ENCODE data around the gene SERPINA5.
A peak's percentile ranks its signal among the peaks of the same experiment; 100 is the strongest.
"Not testable (repeated sequence)": the region's sequence is repeated elsewhere in the genome, so short reads cannot be mapped to it uniquely, and the experiment has no call there.

Gene SERPINA5

DNA sequence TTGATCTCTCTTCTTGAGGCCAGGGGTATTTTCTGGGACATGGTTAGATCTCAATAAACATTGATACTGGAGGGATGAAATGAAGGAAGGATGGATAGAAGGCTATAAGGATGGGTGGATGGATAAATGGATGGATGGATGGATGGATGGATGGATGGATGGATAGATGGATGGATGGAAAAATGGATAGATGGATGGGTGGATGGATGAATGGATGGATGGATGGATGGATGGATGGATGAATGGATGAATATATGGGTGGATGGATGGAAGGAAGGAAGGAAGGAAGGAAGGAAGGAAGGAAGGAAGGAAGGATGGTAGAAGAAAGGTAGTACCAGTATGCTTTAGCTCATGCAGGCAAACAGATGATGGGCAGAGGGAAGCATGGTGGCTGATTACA lies 3.8 kb upstream of the SERPINA5 start:
- DNase-seq: not testable (repeated sequence)

DNA sequence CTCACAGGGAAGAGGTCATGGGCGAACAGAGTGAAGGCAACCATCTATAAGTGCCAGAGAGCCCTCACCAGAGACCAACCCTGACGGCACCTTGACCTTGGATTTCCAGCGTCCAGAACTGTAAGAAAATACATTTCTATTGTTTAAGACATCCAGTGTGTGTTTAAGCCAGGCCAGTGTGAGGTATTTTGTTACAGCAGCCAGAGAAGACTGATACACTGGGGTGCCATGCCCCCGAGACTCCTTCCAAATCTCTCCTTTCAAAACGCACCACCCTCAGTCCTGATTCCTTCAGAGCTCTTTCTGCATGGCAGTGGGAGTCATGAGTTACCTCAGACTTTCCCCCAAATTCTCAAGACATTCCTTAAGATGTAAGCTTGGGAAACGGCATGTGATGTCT lies 2.5 kb upstream of the SERPINA5 start:
- no peak for DNase-seq

DNA sequence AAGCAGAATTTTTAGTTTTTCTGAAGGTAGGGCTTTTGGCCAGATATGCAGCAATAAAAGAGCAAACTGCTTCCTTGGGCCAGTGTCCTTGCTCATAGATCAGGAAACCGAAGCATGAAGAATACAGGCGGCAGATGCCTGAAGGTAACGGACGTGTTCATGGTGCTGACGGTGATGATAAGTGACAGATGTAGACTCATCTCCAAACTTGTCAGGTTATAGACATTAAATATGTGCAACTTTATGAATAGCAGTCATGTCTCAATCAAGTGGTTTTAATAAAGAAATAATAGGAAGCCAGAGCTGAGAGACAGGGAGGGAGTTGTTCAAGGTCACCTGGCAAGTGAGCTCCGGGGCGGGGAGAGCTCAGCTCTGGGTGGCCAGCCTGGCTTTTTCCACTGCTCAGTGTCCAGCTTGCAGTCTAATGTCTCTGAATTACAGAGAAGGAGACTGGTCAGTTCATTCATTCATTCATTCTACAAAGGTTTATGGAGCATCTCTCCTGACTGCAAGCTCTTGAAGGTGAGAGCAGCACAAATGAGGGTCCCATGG lies 1.0 kb downstream of the SERPINA5 start:
- DNase-seq: no peak

DNA sequence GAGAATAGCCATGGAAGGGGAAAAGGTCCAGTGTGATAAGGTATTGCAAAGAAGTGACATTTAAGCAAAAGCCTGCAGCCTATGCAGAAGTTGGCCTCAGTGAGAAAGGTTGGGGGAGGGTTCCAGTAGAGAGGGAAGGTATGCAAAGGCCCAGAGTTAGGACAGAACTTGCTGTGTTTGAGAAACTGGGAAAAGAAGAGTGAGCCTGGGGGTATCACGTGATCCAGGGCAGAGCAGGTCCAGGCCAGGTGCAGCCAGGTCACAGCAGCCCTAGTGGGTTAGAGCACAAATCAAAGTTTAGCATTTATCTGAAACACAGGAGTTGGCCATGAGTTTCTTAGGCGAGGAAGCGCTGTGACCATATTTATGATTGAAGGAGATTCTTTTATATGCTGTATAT lies 1.6 kb downstream of the SERPINA5 start:
- DNase-seq: no peak

- DNase-seq: no peak
These were observed 2.3 kb downstream of the SERPINA5 start for GRCh38 chr14:94583557-94583956.

DNA sequence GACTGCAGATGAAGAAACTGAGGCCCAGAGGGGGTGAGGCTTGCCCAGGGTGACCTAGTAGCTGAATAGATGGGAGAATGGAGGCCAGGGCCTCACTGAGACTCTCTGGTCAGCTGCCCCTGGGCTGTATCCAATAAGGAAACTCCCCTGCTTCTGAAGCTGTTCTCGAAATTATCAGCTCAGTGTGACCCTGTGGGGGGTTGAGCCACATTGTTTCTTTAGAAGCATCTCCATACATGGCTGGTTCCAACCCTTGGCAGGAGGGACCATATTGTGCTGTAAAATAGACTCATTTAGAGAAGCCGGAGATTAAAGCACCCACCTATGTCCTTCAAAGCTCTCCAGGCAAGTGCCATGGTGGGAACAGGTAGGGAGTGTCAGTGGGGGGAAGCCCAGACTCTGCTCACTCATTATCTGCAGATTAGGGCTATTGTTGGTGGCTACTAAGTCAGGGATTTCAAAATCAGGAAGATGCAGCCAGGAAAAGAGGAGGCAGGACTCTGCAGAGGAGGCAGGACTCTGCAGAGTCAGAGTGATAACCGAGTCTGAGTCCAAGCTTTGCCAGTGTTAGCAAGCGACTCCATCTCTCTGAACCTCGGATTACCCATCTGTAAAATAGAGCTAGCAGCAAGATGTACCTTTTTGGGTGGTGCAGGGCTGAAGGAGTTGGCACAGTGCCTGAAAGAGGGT lies 3.5 kb downstream of the SERPINA5 start:
- DNase-seq: no peak

- no peak for DNase-seq
These were observed 5.4 kb downstream of the SERPINA5 start for GRCh38 chr14:94586635-94587034.

DNA sequence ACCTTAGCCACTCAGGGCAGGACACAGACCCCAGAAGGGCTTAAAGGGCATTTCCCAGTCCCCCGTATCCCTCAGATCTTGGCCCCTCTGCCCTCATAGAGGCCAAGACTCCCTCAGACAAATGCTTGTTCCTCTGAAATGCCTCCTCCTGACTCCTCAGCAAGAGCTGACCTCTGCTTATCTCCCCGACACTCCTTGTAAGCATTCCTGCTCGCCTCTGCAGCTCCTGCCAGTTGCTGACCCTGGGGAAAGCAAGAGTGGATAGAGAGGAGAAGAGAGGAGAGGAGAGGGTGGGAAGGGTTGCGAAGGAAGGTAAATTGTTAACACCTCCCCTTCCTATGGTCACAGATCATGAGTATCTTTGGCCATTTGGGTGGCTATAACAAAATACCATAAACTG lies 7.1 kb downstream of the SERPINA5 start:
- DNase-seq: no peak

- no peak for DNase-seq
These were observed 9.8 kb downstream of the SERPINA5 start for GRCh38 chr14:94591073-94591472.

GRCh38 chr14:94591871-94592270 lies 10.6 kb downstream of the SERPINA5 start:
- DNase-seq: no peak

- no peak for DNase-seq
These were observed 11.2 kb downstream of the SERPINA5 start for GRCh38 chr14:94592457-94592856.

DNA sequence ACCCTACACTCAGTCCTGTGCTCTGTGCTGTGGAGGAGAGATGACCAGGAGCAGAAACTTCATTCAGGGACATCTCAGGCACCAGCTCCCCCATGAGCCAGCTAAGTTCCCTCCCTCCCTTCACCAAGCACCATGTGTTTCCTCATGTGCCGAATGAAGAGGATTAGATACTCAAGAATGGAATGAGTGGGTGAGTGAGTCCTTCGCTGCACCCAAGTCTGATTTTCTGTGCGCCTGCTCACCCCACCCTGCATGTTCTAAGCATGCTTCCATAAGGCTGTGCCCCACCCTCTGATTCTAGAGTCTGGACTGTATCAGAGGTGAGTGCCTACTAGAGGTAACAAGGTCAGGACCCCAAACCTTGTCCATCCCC lies 12.1 kb downstream of the SERPINA5 start:
- DNase-seq: no peak

GRCh38 chr14:94593749-94594431 lies 12.7 kb downstream of the SERPINA5 start:
- no peak for DNase-seq

GRCh38 chr14:94594441-94594840 lies 13.2 kb downstream of the SERPINA5 start:
- no peak for DNase-seq

DNA sequence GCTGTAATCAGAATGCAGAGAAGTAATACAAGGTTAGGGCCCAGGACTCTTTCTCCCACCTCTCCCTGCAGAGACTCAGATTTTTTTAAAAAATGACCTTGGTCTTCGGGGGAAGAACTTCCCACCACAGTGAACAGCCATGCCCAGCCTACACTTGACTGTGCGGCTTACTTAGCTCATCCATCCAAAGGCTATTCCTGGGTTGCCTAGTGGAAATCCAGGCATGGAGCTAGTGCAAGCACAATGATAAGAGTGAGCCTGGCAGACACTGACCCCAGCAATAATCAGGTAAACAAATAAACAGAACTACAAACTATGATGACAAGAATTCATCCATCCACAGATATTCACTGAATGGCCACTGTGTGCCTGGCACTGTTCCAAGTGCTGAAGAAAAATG lies 14.7 kb downstream of the SERPINA5 start:
- no peak for DNase-seq

DNA sequence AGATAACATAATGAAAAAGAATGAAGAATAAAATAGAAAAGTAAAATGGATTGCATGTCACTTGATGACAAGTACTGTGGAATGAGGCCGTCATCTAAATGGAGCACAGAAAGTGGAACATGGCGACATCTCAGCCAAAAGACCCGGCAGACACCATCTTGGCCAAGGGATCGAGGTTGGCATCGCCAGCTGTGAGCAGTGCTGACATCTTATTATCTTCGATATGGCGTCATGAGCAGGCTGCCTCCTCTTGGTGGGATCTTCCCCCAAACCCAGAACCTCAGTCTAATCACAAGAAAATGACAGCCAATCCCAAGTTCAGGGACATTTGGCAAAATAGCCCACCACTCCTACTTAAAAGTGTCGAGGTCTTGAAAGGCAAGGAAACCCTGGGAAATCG lies 15.1 kb downstream of the SERPINA5 start:
- DNase-seq: no peak

GRCh38 chr14:94597788-94598187 lies 16.6 kb downstream of the SERPINA5 start:
- no peak for DNase-seq

- no peak for DNase-seq
These were observed 17.2 kb downstream of the SERPINA5 start for GRCh38 chr14:94598506-94598815.

- no peak for DNase-seq
These were observed 17.8 kb downstream of the SERPINA5 start for GRCh38 chr14:94598816-94599655.

GRCh38 chr14:94599656-94600004 lies 18.4 kb downstream of the SERPINA5 start:
- no peak for DNase-seq

- DNase-seq: no peak
These were observed 18.9 kb downstream of the SERPINA5 start for GRCh38 chr14:94600148-94600545.

GRCh38 chr14:94601884-94602391 lies 20.7 kb downstream of the SERPINA5 start:
- peak; percentile 1 for DNase-seq

GRCh38 chr14:94602722-94603121 lies 21.5 kb downstream of the SERPINA5 start:
- no peak for DNase-seq

- no peak for DNase-seq
These were observed 24.1 kb downstream of the SERPINA5 start for GRCh38 chr14:94605361-94605760.
